GM12801 (cell line): ENCODE measurements around the gene GALNT14.

Experiments used
- CTCF ChIP-seq: IDR thresholded peaks from one replicate; pipeline ENCODE4 v1.5.1; 2011; ENCODE audit warnings: control low read depth; ENCODE audit not compliant: insufficient read length; ENCODE audit errors: extremely low read depth

GALNT14 gene

GRCh38 chr2:30871980-30872789, 266.1 kb downstream of the GALNT14 start:
- TF ChIP-seq CTCF = no peak

DNA sequence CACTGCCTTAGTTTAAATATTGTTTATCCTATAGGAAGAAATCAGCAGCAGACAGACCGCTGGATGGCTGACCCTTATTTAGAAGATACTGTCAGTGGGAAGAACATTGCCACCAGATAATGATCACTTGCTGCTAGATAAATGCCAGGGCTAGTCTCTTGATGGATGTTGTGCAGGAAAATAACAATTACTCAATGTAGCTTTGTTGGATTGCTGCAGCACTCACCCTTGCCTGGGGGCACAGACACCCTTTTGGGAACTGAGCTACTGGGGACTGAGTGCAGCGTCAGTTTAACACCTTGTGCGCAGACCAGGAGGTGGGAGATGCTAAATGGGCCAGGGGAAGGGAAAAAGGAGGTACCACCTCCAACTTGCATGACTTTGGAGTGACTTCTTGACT, 266.8 kb downstream of the GALNT14 start:
- no peak for TF ChIP-seq CTCF

DNA sequence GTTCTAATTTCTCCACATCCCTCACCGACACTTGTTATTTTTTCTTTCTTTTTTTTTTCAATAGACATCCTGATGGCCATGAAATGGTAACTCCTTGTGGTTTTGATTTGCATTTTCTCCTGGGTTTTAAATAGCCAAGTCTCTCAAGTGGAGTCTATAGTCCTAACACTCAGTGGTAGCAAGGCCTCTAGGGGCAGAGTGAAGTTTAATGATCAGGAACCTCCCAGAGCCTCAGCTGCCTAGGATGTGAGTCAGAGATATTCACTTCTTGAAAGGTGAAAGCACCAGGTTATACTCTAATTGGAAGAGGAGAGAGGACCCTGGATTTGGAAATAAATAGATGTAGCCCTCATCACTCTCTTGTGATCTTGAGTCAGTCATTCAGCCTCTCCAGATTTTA, 268.3 kb downstream of the GALNT14 start:
- no peak for TF ChIP-seq CTCF

DNA sequence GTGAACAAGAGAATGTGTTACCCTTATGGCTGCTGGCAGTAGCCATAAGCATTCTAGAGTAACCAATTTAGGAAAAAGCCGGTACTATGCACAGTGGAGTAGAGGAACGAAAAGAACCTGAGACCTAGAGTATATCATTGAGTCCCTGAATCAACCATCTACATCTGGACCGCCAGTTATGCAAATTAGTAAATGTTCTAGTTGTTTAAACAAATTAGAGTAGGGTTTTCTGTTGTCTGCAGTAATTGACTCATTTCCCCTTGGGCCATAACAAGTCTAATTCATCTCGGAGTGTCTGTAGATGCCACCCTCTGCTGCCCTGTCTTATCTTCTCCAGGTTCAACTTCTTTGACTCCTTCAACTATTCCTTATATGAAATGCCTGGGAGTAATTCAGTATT, 270.9 kb downstream of the GALNT14 start:
- TF ChIP-seq CTCF = no peak

- TF ChIP-seq CTCF = no peak
These were observed 271.3 kb downstream of the GALNT14 start for GRCh38 chr2:30866974-30867373.

DNA sequence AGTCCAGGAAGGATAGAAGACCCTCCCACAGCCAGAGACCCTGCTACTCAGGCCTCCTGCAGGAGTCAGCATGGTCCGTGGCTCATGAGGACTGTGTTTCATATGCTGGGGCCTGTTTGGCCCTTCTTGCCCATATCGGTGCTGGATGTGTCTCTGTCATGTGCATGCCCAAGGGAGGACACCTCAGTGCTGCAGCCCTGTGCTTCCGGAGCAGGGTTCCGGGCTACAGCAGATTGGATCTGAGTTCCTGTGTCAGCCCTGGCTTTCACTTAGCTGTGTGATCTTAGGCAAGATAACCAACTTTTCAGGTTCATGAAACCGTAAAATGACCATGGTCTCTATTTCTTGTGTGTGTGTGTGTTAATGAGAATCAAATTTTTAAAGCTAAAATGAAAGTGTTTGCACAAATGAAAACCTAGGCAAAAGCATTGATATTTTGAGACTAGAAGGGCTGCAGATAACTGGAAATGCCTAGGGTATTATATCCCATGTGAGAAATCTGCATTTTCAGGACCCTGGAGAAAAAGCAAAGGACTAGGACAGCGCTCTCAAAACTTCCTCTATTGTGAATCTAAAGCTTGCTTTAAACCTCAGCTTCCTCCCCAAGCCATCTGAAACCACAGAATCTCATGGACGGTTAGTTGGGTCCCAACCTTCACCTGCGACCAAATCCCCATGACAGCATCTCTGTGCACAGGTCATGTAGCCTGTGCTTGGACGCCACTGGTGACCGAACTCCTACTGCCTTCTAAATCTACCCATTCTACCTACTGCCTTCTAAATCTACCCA, 272.2 kb downstream of the GALNT14 start:
- no peak for TF ChIP-seq CTCF

- no peak for TF ChIP-seq CTCF
These were observed 273.0 kb downstream of the GALNT14 start for GRCh38 chr2:30865243-30865642.
